ENCODE results near the gene SSC5D. TPM values are rescaled to one million over a fixed set of nuclear protein-coding genes. Genes with fewer than 3 reads are reported as not detected.

Gene SSC5D
- polyA plus RNA-seq, 1 donor (not counting 4 experiments of a cell fraction or from before 2014, with no cell fraction given) = not detected

DNA sequence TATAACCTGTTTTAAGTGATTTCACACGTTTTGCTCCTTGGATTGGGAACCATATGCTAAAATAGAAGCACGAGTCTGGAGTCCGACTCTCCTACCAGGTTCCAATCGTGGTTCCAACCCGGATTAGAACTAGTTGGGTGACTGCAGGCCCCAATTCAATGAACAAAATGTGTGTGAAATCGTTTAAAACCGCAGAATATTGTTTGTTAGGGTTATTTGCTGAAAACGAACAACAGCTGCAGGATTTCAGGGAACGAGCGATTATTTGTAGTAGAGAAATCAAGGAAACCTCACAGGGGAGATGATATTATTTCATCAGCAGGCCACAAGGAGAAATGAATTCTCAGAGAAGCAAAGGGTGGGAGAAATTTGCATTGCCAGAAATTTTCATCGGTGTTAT is 16.7 kb downstream of the SSC5D start:
- TF ChIP-seq EZH2 (IDR thresholded peaks at IDR 0.05; ENCODE audit: low read length) = no peak
- TF ChIP-seq, protein P1, sequence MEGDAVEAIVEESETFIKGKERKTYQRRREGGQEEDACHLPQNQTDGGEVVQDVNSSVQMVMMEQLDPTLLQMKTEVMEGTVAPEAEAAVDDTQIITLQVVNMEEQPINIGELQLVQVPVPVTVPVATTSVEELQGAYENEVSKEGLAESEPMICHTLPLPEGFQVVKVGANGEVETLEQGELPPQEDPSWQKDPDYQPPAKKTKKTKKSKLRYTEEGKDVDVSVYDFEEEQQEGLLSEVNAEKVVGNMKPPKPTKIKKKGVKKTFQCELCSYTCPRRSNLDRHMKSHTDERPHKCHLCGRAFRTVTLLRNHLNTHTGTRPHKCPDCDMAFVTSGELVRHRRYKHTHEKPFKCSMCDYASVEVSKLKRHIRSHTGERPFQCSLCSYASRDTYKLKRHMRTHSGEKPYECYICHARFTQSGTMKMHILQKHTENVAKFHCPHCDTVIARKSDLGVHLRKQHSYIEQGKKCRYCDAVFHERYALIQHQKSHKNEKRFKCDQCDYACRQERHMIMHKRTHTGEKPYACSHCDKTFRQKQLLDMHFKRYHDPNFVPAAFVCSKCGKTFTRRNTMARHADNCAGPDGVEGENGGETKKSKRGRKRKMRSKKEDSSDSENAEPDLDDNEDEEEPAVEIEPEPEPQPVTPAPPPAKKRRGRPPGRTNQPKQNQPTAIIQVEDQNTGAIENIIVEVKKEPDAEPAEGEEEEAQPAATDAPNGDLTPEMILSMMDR (optimal IDR thresholded peaks at IDR 0.05 in 1 of 3, IDR thresholded peaks at IDR 0.05 in 1 of 3, conservative IDR thresholded peaks at IDR 0.05 in 1 of 3; ENCODE audit: extremely low read depth in 1 of 3, insufficient read depth in 2 of 3, low read length in 3 of 3) = no peak
- Histone ChIP-seq H3K79me2 (ENCODE audit: control insufficient read depth, insufficient read depth, low read length) (no peaks in the 10 kb centered on the region), H3K27me3 (ENCODE audit: control insufficient read depth, extremely low read depth, insufficient read depth, low read length) (no peaks in the 10 kb centered on the region), H3K9me3 (ENCODE audit: control insufficient read depth, low read depth, low read length) (no peaks in the 10 kb centered on the region), H2AFZ (ENCODE audit: control insufficient read depth, low read length) (no peak overlapping the region), H3K4me3 (ENCODE audit: control insufficient read depth in 2 of 3, extremely low read depth in 1 of 3, insufficient read depth in 2 of 3, low read depth in 1 of 3, low read length in 3 of 3) (no peak overlapping the region), H3K9ac (ENCODE audit: control insufficient read depth, extremely low read depth, insufficient read depth, low read length) (no peak overlapping the region), H3K4me1 (ENCODE audit: control insufficient read depth, extremely low read depth, insufficient read depth, low read length) (no peaks in the 10 kb centered on the region), H3K9me1 (ENCODE audit: control insufficient read depth, extremely low read depth, insufficient read depth, low read length) (no peaks in the 10 kb centered on the region), H4K20me1 (ENCODE audit: control insufficient read depth, extremely low read depth, insufficient read depth, low read length) (no peaks in the 10 kb centered on the region), H3K36me3 (ENCODE audit: control insufficient read depth in 2 of 2, extremely low read depth in 1 of 2, insufficient read depth in 2 of 2, low read length in 2 of 2) (no peaks in the 10 kb centered on the region), H3K27ac (ENCODE audit: control insufficient read depth, insufficient read depth, low read length) (no peak overlapping the region), H3K4me2 (ENCODE audit: control insufficient read depth, extremely low read depth, insufficient read depth, low read depth, low read length) (no peak overlapping the region)
- dilution Hi-C loops (cut with MboI; ENCODE audit: extremely low pct_ligation_motif_present, low sequenced_read_pairs) = no loop called here
- DNase-seq (ENCODE audit: low read depth, low spot score) (no peak), FAIRE-seq (no peak)

DNA sequence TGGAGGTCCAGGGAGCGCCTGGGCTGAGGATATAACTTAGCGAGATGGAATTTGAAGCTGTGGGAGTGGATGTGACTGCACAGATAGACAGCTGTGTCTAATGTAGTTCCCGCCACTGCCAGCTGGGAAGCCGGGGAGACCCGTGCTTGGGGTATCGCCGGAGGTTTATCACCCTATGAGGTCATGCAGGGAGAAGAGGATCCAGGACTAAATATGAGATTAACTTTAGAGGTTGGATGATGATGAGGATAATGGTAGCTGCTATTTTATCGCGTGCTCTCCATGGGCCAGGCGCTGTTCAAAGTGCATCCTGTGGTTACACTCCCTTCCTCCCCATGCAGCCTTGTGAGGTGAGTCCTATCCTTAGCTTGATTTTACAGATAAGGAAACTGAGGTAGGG is 19.9 kb downstream of the SSC5D start:
- DNase-seq (ENCODE audit: low read depth, low spot score) = no peak
- dilution Hi-C loops (cut with MboI; ENCODE audit: extremely low pct_ligation_motif_present, low sequenced_read_pairs) = no loop called here

More for the DNA sequence above, 19.9 kb downstream of the SSC5D start:
- Histone ChIP-seq H3K27ac (ENCODE audit: control insufficient read depth, insufficient read depth, low read length) (no peak overlapping the region), H3K9ac (ENCODE audit: control insufficient read depth, extremely low read depth, insufficient read depth, low read length) (no peak overlapping the region), H3K9me1 (ENCODE audit: control insufficient read depth, extremely low read depth, insufficient read depth, low read length) (no peaks in the 10 kb centered on the region), H3K4me1 (ENCODE audit: control insufficient read depth, extremely low read depth, insufficient read depth, low read length) (no peaks in the 10 kb centered on the region), H3K4me3 (ENCODE audit: control insufficient read depth in 2 of 3, extremely low read depth in 1 of 3, insufficient read depth in 2 of 3, low read depth in 1 of 3, low read length in 3 of 3) (no peak overlapping the region), H3K9me3 (ENCODE audit: control insufficient read depth, low read depth, low read length) (no peaks in the 10 kb centered on the region), H3K36me3 (ENCODE audit: control insufficient read depth in 2 of 2, extremely low read depth in 1 of 2, insufficient read depth in 2 of 2, low read length in 2 of 2) (no peaks in the 10 kb centered on the region), H3K79me2 (ENCODE audit: control insufficient read depth, insufficient read depth, low read length) (no peaks in the 10 kb centered on the region), H3K4me2 (ENCODE audit: control insufficient read depth, extremely low read depth, insufficient read depth, low read depth, low read length) (no peak overlapping the region), H3K27me3 (ENCODE audit: control insufficient read depth, extremely low read depth, insufficient read depth, low read length) (no peaks in the 10 kb centered on the region), H4K20me1 (ENCODE audit: control insufficient read depth, extremely low read depth, insufficient read depth, low read length) (no peaks in the 10 kb centered on the region), H2AFZ (ENCODE audit: control insufficient read depth, low read length) (no peak overlapping the region)
- TF ChIP-seq EZH2 (IDR thresholded peaks at IDR 0.05; ENCODE audit: low read length) = no peak
- TF ChIP-seq, protein P1 (optimal IDR thresholded peaks at IDR 0.05 in 1 of 3, IDR thresholded peaks at IDR 0.05 in 1 of 3, conservative IDR thresholded peaks at IDR 0.05 in 1 of 3; ENCODE audit: extremely low read depth in 1 of 3, insufficient read depth in 2 of 3, low read length in 3 of 3) = no peak
- no peak for FAIRE-seq

Data from keratinocyte (primary cell).